Adrenal gland (tissue), 5 donors: ENCODE data around the gene OR6Y1.

ENCODE experiments used
- CTCF ChIP-seq, 6 experiments: fragments of 450-650 bp in 4 of 6; fragments of 200-600 bp in 2 of 6; sonication (generic) in 1 of 6; IDR thresholded peaks; 1 replicate in 5 of 6; 2 replicates in 1 of 6; pipeline versions ENCODE4 v1.5.1 to v1.8.0; 2016 to 2021; ENCODE audit warnings: antibody characterized with exemption in 6 of 6, mild to moderate bottlenecking in 2 of 6, moderate library complexity in 1 of 6
- POLR2A ChIP-seq, 2 donors: fragments of 450-650 bp; IDR thresholded peaks; one replicate each; pipeline ENCODE4 v1.6.1; 2017; ENCODE audit warnings: antibody characterized with exemption in 2 of 2, mild to moderate bottlenecking in 2 of 2, moderate library complexity in 1 of 2
- donor health status: DM: no; HTN: no; CAD: no.

- TF ChIP-seq CTCF (IDR thresholded peaks at IDR 0.05) = no peak
- no peak for TF ChIP-seq POLR2A (IDR thresholded peaks at IDR 0.05)
Observed at GRCh38 chr1:158579733-158580132, 25.5 kb upstream of the OR6Y1 start, which contains the start of gene OR10X1.
